GM12878 (cell line): ENCODE data around the gene EEPD1. TPM values are rescaled to one million over a fixed set of nuclear protein-coding genes. Genes with fewer than 3 reads are reported as not detected.

Experiments used
- ATAC-seq: fragments of 200-7000 bp; cut with Tn5 transposase; 3 replicates; pipeline ENCODE4 v1.9.1; 2020; ENCODE audit warnings: mild to moderate bottlenecking, moderate library complexity
- BruUV-seq: library from RNA; stranded (reverse); fragments of 400-500 nt; replicated peaks from 2 replicates; lab custom pipeline; 2021; lab: Mats Ljungman, UMichigan
- CTCF ChIA-PET: fragments of 300-600 bp; sonication (Branson Sonifier 250); formaldehyde crosslinking; extraction: SDS; loops from one replicate; lab custom pipeline; 2021; ENCODE audit warnings: inconsistent platforms; lab: Yijun Ruan, JAX
- POLR2A ChIA-PET: fragments of 350-600 bp; formaldehyde crosslinking; extraction: SDS; loops from one replicate; lab custom pipeline; 2021; ENCODE audit warnings: inconsistent platforms; lab: Charles Lee
- RAD21 ChIA-PET: fragments of 300-600 bp; sonication (Branson Sonifier 250); formaldehyde crosslinking; loops from one replicate; lab custom pipeline; 2023; ENCODE audit warnings: antibody characterized with exemption; ENCODE audit not compliant: unreplicated experiment; lab: Charles Lee
- SMC1A ChIA-PET: fragments of 300-600 bp; sonication (Branson Sonifier 250); formaldehyde crosslinking; loops from one replicate; lab custom pipeline; 2023; ENCODE audit not compliant: unreplicated experiment, uncharacterized antibody; lab: Charles Lee
- DNase-seq: peaks from one replicate; pipeline ENCODE4 v3.0.0-alpha.2; 2011; ENCODE audit warnings: low read depth, low spot score
- FAIRE-seq: peaks from 3 replicates; lab custom pipeline; 2011; peaks lifted over from hg19 to GRCh38; lab: Jason Lieb, UNC
- H2AFZ ChIP-seq: 2 replicates; pipeline ENCODE4 v1.6.0; 2011; ENCODE audit warnings: low read depth, low read length, control low read depth; ENCODE audit not compliant: control insufficient read depth
- H3K27ac ChIP-seq: 2 replicates; pipeline ENCODE4 v1.5.1; 2011; ENCODE audit warnings: control low read depth; ENCODE audit not compliant: control insufficient read depth, insufficient read depth
- H3K27me3 ChIP-seq, 2 experiments: replicated peaks in 1 of 2; 2 replicates each; pipeline versions ENCODE4 v1.6.0 to v1.6.1; 2011; ENCODE audit warnings: low read length in 1 of 2; ENCODE audit not compliant: control insufficient read depth in 2 of 2, insufficient read depth in 2 of 2
- H3K36me3 ChIP-seq, 2 experiments: 2 replicates each; pipeline ENCODE4 v1.5.1; 2011; ENCODE audit warnings: low read length in 1 of 2; ENCODE audit not compliant: control insufficient read depth in 2 of 2, insufficient read depth in 2 of 2
- H3K4me1 ChIP-seq: 2 replicates; pipeline ENCODE4 v1.6.1; 2011; ENCODE audit warnings: mild to moderate bottlenecking, low read length, moderate library complexity, mixed read lengths; ENCODE audit not compliant: control insufficient read depth, insufficient read depth
- H3K4me2 ChIP-seq: 2 replicates; pipeline ENCODE4 v1.6.0; 2011; ENCODE audit warnings: control low read depth; ENCODE audit not compliant: control insufficient read depth, insufficient read depth
- H3K4me3 ChIP-seq: fragments of 200-600 bp; sonication (generic); 2 replicates; pipeline ENCODE4 v1.5.1; 2016
- H3K79me2 ChIP-seq: 2 replicates; pipeline ENCODE4 v1.6.0; 2011; ENCODE audit warnings: low read length; ENCODE audit not compliant: control insufficient read depth, insufficient read depth
- H3K9ac ChIP-seq: 2 replicates; pipeline ENCODE4 v1.8.0; 2011; ENCODE audit warnings: low read length, control low read depth, mixed read lengths; ENCODE audit not compliant: control insufficient read depth, insufficient read depth
- H3K9me3 ChIP-seq: replicated peaks from 3 replicates; pipeline ENCODE4 v1.5.1; 2011; ENCODE audit warnings: mild to moderate bottlenecking, low read length; ENCODE audit not compliant: control insufficient read depth, insufficient read depth
- H4K20me1 ChIP-seq: 2 replicates; pipeline ENCODE4 v1.6.0; 2011; ENCODE audit not compliant: control insufficient read depth, insufficient read depth
- CBFB ChIP-seq: IDR thresholded peaks from 2 replicates; pipeline ENCODE4 v1.6.1; 2016; ENCODE audit warnings: antibody characterized with exemption, low read depth
- DPF2 ChIP-seq: fragments of 450-650 bp; IDR thresholded peaks from 2 replicates; pipeline ENCODE4 v1.6.1; 2017; ENCODE audit warnings: mild to moderate bottlenecking
- HSF1 ChIP-seq: fragments of 150-350 bp; IDR thresholded peaks from 2 replicates; pipeline ENCODE4 v1.6.1; 2014; ENCODE audit warnings: mild to moderate bottlenecking, low read depth, low read length
- MYC ChIP-seq: IDR thresholded peaks from 2 replicates; pipeline ENCODE4 v1.6.1; 2011; ENCODE audit warnings: mild to moderate bottlenecking, low read length, moderate library complexity, inconsistent platforms; ENCODE audit not compliant: insufficient read depth, insufficient replicate concordance, insufficient read length, severe bottlenecking
- PML ChIP-seq: IDR thresholded peaks from 2 replicates; pipeline ENCODE4 v1.6.1; 2012; ENCODE audit warnings: low read length, inconsistent platforms
- WGBS: methylation state at CpG from one replicate; pipeline ENCODE4 v1.1.6; 2016; ENCODE audit warnings: low lambda C conversion rate; ENCODE audit not compliant: insufficient replicate concordance, insufficient coverage; ENCODE audit errors: missing lambda C conversion rate; 5-methylcytosine and 5-hydroxymethylcytosine counted together
- in situ Hi-C: fragments of 300-500 bp; cut with MboI; formaldehyde crosslinking; loops from 9 replicates; pipeline ENCODE4 v1.14.3; 2018; ENCODE audit warnings: mixed read lengths
- intact Hi-C: fragments of 100-400 bp; cut with micrococcal nuclease; formaldehyde crosslinking; loops from one replicate; pipeline ENCODE4 v1.14.2; 2022; ENCODE audit not compliant: unreplicated experiment
- polyA plus RNA-seq, 11 experiments: library from polyadenylated mRNA; depleted of rRNA in 4 of 11; unstranded in 6 of 11; stranded (reverse) in 5 of 11; fragments of >200 nt; fragmentation: Nextera tagmentation in 4 of 11; fragmentation: Illumina TruSeq in 1 of 11; extraction: Ambion mirVana in 4 of 11; extraction: Trizol in 1 of 11; gene quantifications; 1 replicate in 1 of 11; 2 replicates in 10 of 11; pipeline versions ENCODE4 v1.2.1 to v1.2.3, GENCODE V29; 2011 to 2016; ENCODE audit warnings: inconsistent platforms in 2 of 11, missing spikeins in 2 of 11, low read depth in 1 of 11
- total RNA-seq, 4 experiments: library from RNA; depleted of rRNA in 3 of 4; stranded (reverse); fragments of >200 nt in 3 of 4; fragmentation: Illumina TruSeq in 1 of 4; extraction: Trizol in 1 of 4; gene quantifications; 2 replicates each; pipeline versions ENCODE4 v1.2.1 to v1.2.3, GENCODE V29; 2013 to 2021

The EEPD1 gene
- total and polyA plus RNA-seq, 10 of the 15 experiments (the other 5 are each of a cell fraction or from before 2014, with no cell fraction given): 0.24 to 2.8 (median 0.86) TPM; not detected in 1

- WGBS: 38% methylated on average over 9 of the region's 9 CpGs
- no peak for DNase-seq
- no peaks in the 10 kb centered on the region for H3K79me2 ChIP-seq
- H3K27ac ChIP-seq: no peak overlapping the region
- H3K4me2 ChIP-seq: no peak overlapping the region
- FAIRE-seq: no peak
- no peak overlapping the region for H3K9ac ChIP-seq
- BruUV-seq: no TSS peak
- H3K9me3 ChIP-seq: no peaks in the 10 kb centered on the region
- no peak for TF ChIP-seq CBFB
- no peak for TF ChIP-seq PML
- no peak for TF ChIP-seq MYC
- TF ChIP-seq DPF2: no peak
- TF ChIP-seq HSF1: no peak
- TF ChIP-seq, all 136 proteins: peak for 0
- Histone ChIP-seq H3K4me3 (no peak overlapping the region), H3K27me3 (peaks cover 0 to 2% of the 10 kb centered on the region in 2 experiments; a peak in 2 of 4 replicates), H4K20me1 (no peaks in the 10 kb centered on the region), H2AFZ (no peak overlapping the region), H3K4me1 (peaks cover 3% of the 10 kb centered on the region), H3K36me3 (no peaks in the 10 kb centered on the region)
- POLR2A ChIA-PET: interaction anchor here (1.5 kb wide), 1 partner anchor 10 kb away, joined by 11 read pairs; no protein-coding TSS in a partner anchor
- in situ Hi-C loops (no loop called here), intact Hi-C loops (no loop called here)
- ATAC-seq: no peak
- SMC1A ChIA-PET: interaction anchor here (0.7 to 3.4 kb wide), 5 partner anchors 9 to 136 kb away, joined by 4 to 21 read pairs (median 7); no protein-coding TSS in a partner anchor
- CTCF ChIA-PET: interaction anchor here (0.7 to 2.6 kb wide), 4 partner anchors 10 to 172 kb away, joined by 3 to 6 read pairs (median 3); no protein-coding TSS in a partner anchor
- RAD21 ChIA-PET: interaction anchor here (1.0 to 1.8 kb wide), 4 partner anchors 26 to 131 kb away, joined by 3 to 8 read pairs (median 4); no protein-coding TSS in a partner anchor
Observed at GRCh38 chr7:36157527-36158320, 4.7 kb downstream of the EEPD1 start.
